Erythroblast (primary cell): ENCODE measurements around the gene TBCA.
"Not testable (repeated sequence)": the region's sequence is repeated elsewhere in the genome, so short reads cannot be mapped to it uniquely, and the experiment has no call there.

Experiments used
- DNase-seq, 2 experiments: peaks; one replicate each; lab custom pipeline; 2025; lab: John Stamatoyannopoulos, UW
- GATA1 ChIP-seq: IDR thresholded peaks from 2 replicates; pipeline ENCODE4 v1.6.1; 2011; ENCODE audit warnings: low read depth, mild to moderate bottlenecking, control low read depth, low read length, moderate library complexity
- POLR2A ChIP-seq: IDR thresholded peaks from 2 replicates; pipeline ENCODE4 v1.6.1; 2011; ENCODE audit warnings: mild to moderate bottlenecking, low read length

The TBCA gene

GRCh38 chr5:77709340-77709739 is 66.8 kb downstream of the TBCA start:
- TF ChIP-seq POLR2A: no peak
- no peak for TF ChIP-seq GATA1
- no peak for DNase-seq

- TF ChIP-seq POLR2A (no peak), GATA1 (no peak)
- no peak for DNase-seq
These were observed 68.3 kb downstream of the TBCA start for GRCh38 chr5:77707791-77708190.

GRCh38 chr5:77699569-77699968 is 76.6 kb downstream of the TBCA start:
- not testable (repeated sequence) for DNase-seq

GRCh38 chr5:77698920-77699319 is 77.2 kb downstream of the TBCA start:
- TF ChIP-seq POLR2A (no peak), GATA1 (no peak)
- no peak for DNase-seq

- DNase-seq: no peak
- TF ChIP-seq GATA1 (no peak), POLR2A (no peak)
These were observed 78.4 kb downstream of the TBCA start for GRCh38 chr5:77697692-77698091.

- no peak for DNase-seq
- TF ChIP-seq GATA1 (no peak), POLR2A (no peak)
These were observed 80.0 kb downstream of the TBCA start for GRCh38 chr5:77696120-77696519.

- TF ChIP-seq POLR2A (no peak), GATA1 (no peak)
- DNase-seq: no peak
These were observed 82.2 kb downstream of the TBCA start for GRCh38 chr5:77693913-77694312.

- no peak for DNase-seq
These were observed 92.9 kb downstream of the TBCA start for GRCh38 chr5:77683171-77683732.

GRCh38 chr5:77670526-77670925 is 105.6 kb downstream of the TBCA start:
- no peak for DNase-seq
- TF ChIP-seq GATA1: no peak
- TF ChIP-seq POLR2A: no peak

More at GRCh38 chr5:77683171-77683732, 92.9 kb downstream of the TBCA start:
- TF ChIP-seq POLR2A: no peak
- TF ChIP-seq GATA1: no peak

GRCh38 chr5:77669677-77670076 is 106.5 kb downstream of the TBCA start:
- no peak for DNase-seq
- TF ChIP-seq POLR2A: no peak
- no peak for TF ChIP-seq GATA1

GRCh38 chr5:77663090-77663863 is 112.9 kb downstream of the TBCA start:
- no peak for TF ChIP-seq POLR2A
- no peak for TF ChIP-seq GATA1
- DNase-seq: no peak

GRCh38 chr5:77662635-77663034 is 113.5 kb downstream of the TBCA start:
- DNase-seq: no peak
- TF ChIP-seq POLR2A (no peak), GATA1 (no peak)

- no peak for TF ChIP-seq GATA1
- no peak for TF ChIP-seq POLR2A
These were observed 117.5 kb downstream of the TBCA start for GRCh38 chr5:77658662-77659061.

GRCh38 chr5:77651343-77651742 is 124.8 kb downstream of the TBCA start:
- DNase-seq: no peak
- TF ChIP-seq POLR2A (no peak), GATA1 (no peak)

More at GRCh38 chr5:77658662-77659061, 117.5 kb downstream of the TBCA start:
- no peak for DNase-seq

GRCh38 chr5:77650686-77651085 is 125.5 kb downstream of the TBCA start:
- TF ChIP-seq POLR2A: no peak
- no peak for TF ChIP-seq GATA1
- DNase-seq: no peak
